GM19438 (cell line): ENCODE results near the gene MYG1.
"Not testable (repeated sequence)": the region's sequence is repeated elsewhere in the genome, so short reads cannot be mapped to it uniquely, and the experiment has no call there.

ENCODE experiments used
- ATAC-seq: cut with Tn5 transposase; IDR thresholded peaks from one replicate; pipeline ENCODE4 v1.9.1; 2021; ENCODE audit warnings: low read depth; ENCODE audit not compliant: unreplicated experiment

MYG1 gene

DNA sequence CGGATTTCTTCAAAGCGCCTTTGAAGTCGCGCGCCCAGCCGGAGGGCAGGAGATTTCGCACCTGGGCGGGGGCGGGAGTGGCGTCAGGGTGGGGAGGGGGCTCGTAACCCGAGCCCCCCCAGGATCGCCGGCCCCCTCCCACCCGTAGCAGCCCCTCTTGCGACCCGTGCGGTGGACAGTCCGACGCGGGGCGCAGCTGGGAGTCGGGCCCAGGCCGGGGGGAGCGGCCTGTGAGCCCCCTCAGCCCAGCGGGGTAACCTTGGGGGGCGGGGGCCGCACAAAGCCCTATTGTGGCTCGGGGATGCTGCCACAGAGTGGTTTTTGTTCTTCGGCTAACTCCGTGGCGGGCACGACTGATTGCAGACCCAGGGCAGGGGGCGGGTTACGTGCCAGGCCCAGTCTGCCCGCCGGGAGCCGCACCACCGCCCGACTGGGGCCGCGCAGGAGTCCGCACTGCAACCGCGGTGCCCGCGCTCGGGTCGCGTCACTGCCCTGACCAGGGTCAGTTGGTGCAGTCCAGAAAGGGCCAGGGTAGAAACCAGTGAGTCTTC lies 26.1 kb downstream of the MYG1 start:
- ATAC-seq, result no peak

- no peak for ATAC-seq
Measured at GRCh38 chr12:53326460-53327185, 27.1 kb downstream of the MYG1 start.

GRCh38 chr12:53327435-53328042 lies 28.0 kb downstream of the MYG1 start:
- ATAC-seq, result no peak

DNA sequence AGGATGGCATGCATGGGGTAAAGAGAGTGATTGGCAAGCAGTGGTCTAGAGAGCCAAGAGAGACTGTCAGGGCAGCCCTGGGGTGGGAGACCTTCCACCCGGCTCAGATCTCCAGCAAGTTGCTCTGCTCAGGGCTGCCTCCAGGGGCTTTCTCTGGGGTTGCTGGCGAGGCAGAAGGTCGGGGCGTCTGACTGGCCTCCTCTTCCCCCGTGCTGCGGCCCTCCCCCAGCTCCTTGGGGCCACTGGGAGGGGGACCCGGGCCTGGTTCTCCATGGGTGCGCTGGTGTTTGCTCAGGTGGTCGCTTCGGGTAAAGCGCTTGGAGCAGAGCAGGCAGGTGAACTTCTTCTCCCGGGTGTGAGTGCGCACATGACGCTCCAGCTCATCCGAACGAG lies 28.5 kb downstream of the MYG1 start:
- ATAC-seq, result no peak

DNA sequence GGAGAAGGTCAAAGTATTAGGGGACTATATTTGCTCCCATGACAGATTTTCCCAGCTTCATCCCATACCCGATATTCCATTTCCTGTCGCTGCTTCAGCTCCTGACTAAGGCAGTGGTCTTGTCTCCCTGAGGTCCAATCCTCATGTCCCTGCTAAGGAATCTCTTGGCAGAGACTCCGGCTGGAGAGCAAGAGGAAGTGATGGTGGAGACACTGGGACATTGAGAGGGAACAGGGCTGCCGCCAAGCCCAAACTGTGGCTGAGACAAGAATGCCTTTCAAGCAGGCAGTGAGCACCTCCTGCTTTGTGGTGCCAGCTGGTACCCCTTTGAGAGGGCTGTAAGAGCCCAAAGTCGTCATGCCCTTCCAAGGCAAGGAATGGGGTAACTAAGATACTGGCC lies 31.2 kb downstream of the MYG1 start:
- no peak for ATAC-seq

GRCh38 chr12:53332339-53332738 lies 32.8 kb downstream of the MYG1 start:
- not testable (repeated sequence) for ATAC-seq

GRCh38 chr12:53332744-53333143 lies 33.2 kb downstream of the MYG1 start:
- no peak for ATAC-seq

- no peak for ATAC-seq
Measured at GRCh38 chr12:53333289-53333688, 33.8 kb downstream of the MYG1 start.

DNA sequence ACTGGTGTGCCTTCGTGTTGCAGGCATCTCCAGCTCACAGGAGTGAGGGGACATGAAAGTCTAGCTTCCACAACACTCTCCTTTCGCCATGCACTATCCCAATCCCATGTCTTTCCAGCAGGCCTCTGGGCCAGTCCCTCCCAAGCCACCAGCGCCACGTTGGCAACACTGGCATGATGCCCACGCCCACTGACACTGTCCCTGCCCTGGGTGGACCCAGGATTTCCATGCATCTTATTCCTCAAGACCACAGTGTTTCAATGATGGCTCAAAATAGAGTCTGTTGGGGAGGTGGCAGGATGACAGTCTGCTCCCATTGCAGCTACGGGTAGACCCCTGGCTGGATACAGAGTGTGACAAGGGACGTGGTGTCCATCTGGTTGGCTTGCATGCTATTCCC lies 34.4 kb downstream of the MYG1 start:
- no peak for ATAC-seq

DNA sequence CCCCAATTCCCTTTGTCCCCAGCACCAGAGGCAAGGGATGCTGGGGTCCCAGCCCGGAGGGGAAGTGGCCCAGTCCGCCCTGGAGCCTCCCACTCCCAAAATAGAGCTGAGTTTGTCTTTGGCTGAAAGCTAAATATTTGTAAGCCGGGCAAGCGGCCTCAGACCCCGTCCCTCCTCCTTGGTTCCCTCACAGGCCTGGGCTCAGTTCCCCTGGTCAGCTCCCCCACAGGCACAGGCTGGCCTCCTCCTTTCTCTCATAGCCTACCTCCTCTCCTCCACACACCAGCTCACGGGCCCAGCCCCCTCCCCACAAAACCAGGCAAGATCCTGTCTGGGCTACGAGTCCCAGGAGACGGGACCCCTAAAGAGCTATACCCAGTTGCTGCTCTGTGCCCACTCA lies 35.3 kb downstream of the MYG1 start:
- ATAC-seq, result no peak

- no peak for ATAC-seq
Measured at GRCh38 chr12:53336181-53336681, 36.7 kb downstream of the MYG1 start, which contains the start of gene SP7. Gene SP7, minus strand, starts transcription at chr12:53336354. Its CDS starts 708 bp downstream, at chr12:53335646.

- no peak for ATAC-seq
Measured at GRCh38 chr12:53338017-53338416, 38.5 kb downstream of the MYG1 start.

DNA sequence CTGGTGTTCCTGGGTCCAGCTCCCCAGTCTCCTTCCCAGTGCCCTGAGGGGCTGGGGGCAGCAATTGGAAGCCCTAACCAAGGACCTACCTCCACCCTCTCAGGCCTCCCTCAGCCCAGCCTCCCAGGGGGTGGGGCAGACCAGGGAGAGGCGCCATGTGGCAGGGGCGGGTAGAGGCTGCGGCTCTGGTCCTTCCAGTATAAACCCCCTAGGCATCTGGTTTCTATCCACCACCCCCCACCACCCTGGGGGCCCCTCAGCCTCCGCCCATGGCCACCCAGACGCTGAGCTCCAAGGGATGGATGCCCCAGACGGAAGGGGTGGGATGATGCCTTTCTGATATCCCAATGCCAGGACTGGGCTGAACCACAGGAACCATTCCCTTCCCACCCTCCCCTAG lies 39.4 kb downstream of the MYG1 start:
- no peak for ATAC-seq

DNA sequence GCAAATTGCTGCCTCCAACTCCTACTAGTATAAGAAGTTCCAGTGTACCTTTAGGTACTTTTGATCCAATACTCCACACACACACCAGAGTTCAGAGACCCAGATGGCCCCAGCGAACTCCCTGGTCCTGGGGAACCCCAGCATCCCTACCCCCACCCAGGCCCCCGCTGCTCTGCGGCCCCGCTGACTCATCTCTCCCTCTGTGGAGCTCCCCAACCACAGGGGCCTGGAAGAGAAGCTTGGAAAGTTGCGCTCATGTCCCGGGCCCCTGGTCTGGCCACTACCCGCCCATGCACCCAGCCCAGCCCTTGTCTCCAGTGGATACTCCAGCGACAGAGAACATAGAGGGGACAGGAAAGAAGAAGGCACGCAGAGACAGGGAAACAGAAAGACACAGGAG lies 40.9 kb downstream of the MYG1 start:
- ATAC-seq, result no peak

DNA sequence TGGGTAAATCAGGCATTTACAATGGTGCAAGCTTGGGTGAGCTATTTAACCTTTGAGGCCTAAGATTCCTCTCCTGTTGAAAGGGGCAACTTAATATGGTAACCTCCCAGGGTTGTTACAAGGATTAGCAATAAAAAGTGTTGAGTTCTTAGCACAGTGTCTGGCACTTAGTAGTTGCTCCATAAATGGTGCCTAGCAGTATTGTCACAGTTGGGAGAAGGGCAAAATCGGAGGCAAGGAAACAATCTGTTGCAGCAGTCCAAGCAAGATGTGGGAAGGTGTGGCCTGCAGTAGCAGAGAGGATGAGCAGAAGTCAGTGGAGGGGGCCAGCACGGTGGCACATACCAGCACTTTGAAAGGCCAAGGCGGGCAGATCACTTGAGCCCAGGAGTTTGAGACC lies 44.0 kb downstream of the MYG1 start:
- ATAC-seq, result no peak

DNA sequence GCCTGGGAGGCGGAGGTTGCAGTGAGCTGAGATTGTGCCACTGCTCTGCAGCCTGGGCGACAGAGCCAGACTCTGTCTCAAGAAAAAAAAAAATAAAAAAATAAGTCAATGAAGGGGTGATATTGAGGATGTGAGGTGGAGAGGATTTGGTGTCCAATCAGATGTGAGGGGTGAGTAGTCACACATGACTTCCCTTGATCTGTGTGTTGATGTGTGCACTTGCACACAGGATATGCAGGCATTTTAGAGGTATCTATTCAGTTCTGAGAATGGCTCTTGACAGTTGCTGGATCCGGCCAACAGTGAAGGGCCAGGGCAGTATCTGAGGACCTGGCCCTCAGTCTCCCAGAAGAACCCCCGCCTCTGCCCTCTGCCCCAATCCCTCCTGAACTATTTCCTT lies 44.5 kb downstream of the MYG1 start:
- ATAC-seq, result no peak

DNA sequence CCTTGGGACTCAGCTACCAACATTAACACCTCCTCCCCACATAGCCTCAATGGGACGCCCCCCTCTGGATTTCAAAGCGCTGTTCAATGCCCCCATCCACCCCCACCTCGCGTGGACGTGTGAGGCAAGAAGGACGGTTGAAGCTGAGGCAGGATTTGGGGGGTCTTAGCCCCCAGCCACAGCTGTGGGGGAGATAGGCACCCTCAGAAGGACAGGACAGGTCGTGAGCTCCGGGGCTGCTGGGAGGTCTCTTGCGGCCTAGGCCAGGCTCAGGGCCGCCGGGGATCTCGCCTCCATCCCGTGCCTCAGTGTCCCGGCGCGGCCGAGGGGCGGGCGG lies 45.0 kb downstream of the MYG1 start:
- no peak for ATAC-seq

DNA sequence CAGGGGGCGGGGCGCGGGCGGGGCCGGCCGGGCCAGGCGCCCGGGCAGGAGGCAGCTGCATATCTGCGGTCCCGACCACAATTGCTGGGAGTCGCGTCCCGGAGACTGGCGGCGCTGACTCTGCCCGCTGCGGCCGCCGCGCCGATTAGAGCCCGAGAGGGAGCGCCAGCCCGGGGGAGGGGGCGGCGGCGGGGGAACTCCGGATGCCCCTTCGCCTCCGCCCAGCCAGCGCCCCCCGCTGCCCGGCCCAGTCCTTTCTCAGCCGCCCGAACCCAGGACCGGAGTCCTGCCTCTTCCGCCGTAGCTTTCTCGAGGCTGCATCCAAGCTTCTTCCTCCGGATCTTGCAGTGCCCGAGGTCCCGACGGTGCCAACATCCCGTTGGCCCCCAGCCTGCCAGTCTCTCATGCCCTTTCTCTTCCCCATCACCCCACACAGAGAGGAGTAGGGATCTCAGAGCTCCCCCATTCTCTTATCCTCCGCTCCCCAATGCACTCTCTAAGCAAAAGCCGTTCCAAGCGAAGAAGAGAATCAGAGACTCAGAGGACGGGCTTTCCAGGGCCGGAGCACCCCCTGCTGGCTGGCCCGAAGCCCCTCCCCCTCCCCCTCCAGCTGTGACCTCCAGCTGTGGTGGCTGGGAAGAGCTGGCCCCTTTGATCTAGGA lies 45.5 kb downstream of the MYG1 start:
- no peak for ATAC-seq

GRCh38 chr12:53345486-53346188 lies 46.1 kb downstream of the MYG1 start:
- ATAC-seq, result no peak

DNA sequence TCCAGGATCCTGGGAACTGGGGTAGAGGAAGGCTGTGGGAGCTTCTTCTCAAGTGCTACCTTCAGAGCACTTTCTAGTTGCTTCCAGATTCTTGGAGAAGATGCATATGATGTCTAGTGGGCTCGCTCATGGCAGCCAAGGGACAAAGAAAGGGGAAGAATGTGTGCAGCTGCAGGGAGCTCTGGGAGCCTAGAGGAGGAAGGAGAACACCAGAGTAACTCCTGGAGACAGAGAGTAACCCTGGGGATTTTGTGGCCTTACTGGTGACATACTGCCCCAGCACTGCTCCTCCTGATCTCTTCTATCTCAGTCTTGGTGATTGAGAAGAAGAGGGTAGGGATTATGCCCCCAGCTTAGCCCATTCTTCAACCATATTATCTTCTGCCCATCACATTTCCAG lies 47.0 kb downstream of the MYG1 start:
- ATAC-seq, result no peak

DNA sequence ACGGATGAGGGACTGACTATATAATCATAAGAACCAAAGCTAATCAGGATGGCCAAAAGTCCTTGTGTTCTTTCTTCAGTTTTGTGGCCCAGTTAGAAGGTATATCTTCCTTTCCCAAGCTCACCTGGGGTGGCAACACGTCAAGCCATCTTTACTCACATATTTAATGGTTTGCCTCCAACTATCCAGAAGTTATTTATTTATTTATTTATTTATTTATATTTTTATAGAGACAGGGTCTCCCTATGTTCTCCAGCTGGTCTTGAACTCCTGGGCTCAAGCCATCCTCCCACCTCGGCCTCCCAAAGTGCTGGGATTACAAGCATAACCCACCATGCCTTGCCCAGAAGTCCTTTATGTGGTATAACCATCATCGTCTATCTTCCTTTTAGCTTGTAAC lies 48.4 kb downstream of the MYG1 start:
- no peak for ATAC-seq
